Activated effector memory CD4-positive, alpha-beta T cell treated with anti-CD3 and anti-CD28 coated beads, Interleukin-2, amount 50 U/mL, for 16 hours (primary cell): ENCODE measurements around the gene NFKBIE.
"Not testable (repeated sequence)": the region's sequence is repeated elsewhere in the genome, so short reads cannot be mapped to it uniquely, and the experiment has no call there.

Experiments used
- DNase-seq: peaks from one replicate; pipeline ENCODE4 v3.0.0-alpha.2; 2020

NFKBIE gene, protein sequence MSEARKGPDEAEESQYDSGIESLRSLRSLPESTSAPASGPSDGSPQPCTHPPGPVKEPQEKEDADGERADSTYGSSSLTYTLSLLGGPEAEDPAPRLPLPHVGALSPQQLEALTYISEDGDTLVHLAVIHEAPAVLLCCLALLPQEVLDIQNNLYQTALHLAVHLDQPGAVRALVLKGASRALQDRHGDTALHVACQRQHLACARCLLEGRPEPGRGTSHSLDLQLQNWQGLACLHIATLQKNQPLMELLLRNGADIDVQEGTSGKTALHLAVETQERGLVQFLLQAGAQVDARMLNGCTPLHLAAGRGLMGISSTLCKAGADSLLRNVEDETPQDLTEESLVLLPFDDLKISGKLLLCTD

GRCh38 chr6:44265007-44265721, at the start of gene NFKBIE:
Gene NFKBIE (minus strand): TSS chr6:44265551. CDS start chr6:44265346, 205 bp downstream.
- DNase-seq: peak; percentile 99

- not testable (repeated sequence) for DNase-seq
These were observed 49.3 kb upstream of the NFKBIE start for GRCh38 chr6:44314657-44315056.

GRCh38 chr6:44312901-44313788, 47.8 kb upstream of the NFKBIE start, which contains the start of gene AARS2:
Gene AARS2 (minus strand): TSS chr6:44313347. CDS start chr6:44313323, 24 bp downstream.
- DNase-seq: peak; percentile 97

DNA sequence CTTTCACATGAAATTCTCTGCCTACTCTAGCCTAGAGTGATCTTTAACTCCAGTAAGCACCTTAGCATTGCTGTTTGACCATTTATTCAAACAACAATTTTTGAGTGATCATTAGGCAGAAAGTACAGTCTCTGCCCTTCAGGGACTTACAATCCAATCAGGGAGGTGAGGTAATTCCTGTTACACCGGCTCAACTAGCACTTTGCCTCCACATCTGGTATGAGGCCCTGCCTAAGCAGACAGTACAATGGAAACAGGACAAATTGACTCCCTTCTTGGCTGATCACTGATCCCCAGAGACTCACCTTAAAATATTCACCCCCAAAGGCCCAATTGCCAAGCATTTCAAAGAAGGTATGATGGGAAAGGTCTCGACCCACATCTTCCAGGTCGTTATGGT, 46.4 kb upstream of the NFKBIE start:
- no peak for DNase-seq

GRCh38 chr6:44311304-44311703, 46.0 kb upstream of the NFKBIE start:
- DNase-seq: no peak

GRCh38 chr6:44310241-44310640, 44.9 kb upstream of the NFKBIE start:
- no peak for DNase-seq

DNA sequence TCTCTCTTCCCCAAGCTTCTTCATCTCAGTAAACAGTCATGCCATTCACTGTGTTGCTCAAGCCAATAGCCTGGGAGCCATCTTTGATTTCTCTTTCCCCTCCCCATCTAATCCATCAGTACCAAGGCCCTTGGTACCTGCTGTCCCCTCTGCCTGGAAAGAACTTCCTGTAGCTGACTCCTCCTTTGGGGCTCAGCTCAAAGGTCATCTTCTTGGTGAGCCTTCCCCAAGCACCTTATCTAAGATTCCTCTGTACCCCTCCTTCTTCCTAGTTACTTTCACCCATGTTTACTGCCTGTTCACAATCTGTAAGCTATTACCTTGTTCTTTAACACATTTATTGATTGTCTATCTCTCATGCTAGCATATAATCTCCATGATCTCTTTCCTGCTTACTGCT, 44.3 kb upstream of the NFKBIE start:
- no peak for DNase-seq

DNA sequence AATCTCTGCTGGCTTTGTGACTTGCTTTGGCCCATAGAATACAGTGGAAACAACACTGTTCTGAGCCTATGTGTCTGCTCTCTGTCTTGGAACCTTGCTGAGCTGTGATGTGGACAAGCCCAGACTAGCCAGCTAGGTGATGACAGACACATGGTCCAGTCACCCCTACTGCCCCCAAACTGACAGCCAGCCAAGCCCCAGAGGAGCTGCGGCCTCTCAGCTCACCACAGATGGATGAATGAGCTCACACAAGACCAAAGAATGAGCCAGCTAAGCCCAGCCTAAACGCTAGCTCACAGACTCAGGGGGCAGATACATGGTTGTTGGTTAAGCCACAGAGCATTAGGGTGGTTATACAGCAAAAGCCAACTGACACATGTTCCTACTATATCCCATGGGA, 43.7 kb upstream of the NFKBIE start:
- DNase-seq: no peak

DNA sequence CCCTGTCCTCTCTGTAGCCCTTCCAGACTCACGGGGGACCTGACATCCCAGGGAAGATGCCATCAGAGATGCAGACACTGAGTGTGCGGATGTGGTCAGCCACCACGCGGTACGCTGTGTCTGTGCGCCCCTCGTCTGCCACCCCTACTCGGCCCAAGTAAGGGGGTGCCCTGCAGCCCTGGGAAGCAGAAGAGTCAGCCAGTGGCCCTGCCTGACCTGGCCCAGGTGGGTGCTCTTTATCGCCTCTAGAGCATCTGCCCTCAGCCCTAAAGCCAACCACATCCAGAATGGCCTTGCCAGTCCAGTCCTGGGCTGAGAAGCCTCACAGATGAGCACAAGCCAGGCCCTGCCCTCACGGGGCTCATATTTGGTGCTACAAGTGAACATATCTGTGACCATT, 41.9 kb upstream of the NFKBIE start:
- DNase-seq: no peak

GRCh38 chr6:44306710-44307109, 41.4 kb upstream of the NFKBIE start:
- no peak for DNase-seq

DNA sequence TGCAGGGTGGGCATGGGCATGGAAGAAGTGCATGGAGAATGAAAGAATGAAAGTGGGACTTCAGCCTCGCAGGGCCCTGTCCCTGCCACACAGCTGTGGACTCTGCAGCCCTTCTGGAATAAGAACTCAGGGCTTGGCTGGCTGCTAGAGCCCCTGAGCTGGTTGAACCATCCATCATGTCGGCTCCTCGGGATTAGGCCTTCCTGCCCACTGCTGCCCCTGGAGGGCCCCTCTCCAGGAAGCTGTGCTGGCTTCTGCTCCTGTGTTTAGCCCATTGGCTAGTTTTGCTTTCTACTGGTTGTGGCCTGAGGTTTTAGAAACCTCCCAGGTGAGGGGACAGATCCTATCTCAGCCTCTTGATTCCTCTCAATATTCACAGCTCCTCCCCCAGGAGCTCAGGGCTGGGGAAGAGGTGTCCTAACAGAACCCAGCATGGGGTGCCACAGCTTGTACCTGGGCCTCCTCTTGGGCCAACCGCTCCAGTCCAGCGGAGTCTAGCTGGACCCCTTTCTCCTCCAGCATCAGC, 39.9 kb upstream of the NFKBIE start:
- no peak for DNase-seq

- DNase-seq: peak; percentile 79
These were observed 39.2 kb upstream of the NFKBIE start for GRCh38 chr6:44304282-44305199.

DNA sequence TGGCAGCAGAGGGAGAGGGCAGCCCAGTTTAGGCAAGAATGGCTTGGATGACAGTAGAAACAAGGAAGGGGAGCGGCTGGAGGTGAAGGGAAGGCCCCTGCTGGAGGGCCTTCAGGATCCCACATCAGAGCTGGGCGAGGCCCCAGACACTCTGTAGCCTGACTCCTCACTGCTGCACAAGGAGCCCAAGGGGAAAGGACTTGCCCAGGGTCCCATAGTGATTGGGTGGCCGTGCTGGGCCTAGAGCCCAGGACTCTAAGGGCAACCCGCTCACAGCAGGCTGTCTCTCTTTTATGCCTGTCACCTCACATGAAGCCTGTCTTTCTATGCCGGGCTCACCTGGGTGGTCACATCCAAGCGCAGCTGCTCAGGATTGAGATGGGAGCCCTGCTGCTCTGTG, 38.5 kb upstream of the NFKBIE start:
- no peak for DNase-seq

GRCh38 chr6:44302856-44303255, 37.5 kb upstream of the NFKBIE start:
- no peak for DNase-seq

DNA sequence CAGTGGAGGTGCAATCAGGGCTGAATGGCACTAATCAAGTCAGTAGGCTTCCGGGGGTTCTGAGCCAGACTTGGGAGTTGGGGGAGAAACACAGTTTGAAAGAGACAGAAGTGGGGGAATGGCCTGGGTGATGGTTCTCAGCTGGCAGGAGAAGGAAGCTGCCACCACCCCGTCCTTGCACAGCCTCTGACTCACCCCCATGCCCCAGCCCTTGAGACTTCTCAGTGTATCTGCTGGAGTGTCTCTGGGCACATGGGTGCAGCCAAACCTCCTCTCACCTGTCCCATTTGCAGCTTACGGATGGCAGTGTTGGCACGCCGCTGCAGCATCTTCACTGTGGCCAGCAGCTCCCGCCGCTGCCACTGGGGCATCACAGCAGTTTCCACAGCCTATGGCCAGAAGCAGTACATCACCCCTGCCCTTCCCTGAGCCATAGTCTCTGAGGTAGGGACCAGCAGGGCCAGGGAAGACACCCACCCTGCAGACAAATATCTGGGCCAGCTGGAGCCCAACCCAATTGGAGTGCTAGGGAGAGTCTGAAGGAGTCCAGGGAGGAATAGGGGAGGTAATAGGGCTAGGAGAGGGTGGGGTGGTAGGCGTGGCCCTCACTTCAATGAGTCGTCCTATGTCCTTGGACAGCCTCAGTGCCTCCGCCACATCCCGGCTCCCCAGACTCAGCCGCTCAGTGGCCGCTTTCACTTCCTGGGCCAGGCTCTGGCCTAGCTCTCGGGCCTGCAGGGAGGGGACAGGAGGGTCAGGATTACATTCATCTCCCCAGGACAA, 36.6 kb upstream of the NFKBIE start:
- DNase-seq: peak; percentile 17

DNA sequence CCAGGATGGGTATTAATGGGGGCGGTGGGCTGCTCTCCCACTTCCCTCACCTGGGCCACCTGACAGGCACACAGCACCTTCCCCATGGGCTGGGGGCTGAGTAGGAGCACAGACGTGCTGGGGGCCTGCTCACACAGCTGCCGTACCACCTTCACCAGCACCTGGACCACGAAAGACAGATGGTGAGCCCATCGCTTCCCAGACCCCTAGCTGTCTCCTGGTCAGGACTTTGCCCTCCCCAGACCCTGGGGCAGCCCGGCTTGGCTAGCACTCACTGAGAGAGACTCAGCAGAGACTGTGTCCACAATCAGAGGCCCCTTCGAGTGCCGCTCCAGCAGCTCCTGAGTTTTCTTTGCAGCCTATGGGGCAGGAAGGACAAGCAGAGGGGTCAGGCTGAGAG, 35.8 kb upstream of the NFKBIE start:
- no peak for DNase-seq

DNA sequence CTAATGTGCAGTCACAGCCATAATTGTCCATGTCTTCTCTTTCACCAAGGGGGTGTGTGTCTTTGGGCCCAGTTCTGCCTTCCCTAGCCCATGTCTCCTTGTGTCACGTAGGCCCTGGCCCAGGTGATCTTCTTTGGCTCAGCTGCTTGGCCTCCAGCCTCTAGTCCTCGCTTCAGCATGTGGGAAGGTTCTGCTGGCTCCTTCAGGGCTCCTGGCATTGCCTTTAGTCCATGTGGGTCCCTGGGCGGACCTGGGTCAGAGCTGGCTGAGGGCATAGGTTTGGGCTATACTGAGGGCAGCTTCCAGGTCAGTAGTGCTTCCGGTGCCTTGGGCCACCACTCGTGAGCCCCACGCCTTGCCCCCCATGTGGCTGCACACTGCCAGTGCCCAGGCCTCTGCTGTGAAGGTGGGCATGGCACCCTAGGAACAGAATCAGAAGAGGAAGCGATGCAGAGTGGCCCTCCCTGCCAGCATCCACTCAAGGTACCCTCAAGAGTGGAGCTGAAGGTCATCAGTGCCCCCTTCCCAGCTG, 35.0 kb upstream of the NFKBIE start:
- peak; percentile 58 for DNase-seq

GRCh38 chr6:44298864-44299263, 33.5 kb upstream of the NFKBIE start:
- DNase-seq: no peak

DNA sequence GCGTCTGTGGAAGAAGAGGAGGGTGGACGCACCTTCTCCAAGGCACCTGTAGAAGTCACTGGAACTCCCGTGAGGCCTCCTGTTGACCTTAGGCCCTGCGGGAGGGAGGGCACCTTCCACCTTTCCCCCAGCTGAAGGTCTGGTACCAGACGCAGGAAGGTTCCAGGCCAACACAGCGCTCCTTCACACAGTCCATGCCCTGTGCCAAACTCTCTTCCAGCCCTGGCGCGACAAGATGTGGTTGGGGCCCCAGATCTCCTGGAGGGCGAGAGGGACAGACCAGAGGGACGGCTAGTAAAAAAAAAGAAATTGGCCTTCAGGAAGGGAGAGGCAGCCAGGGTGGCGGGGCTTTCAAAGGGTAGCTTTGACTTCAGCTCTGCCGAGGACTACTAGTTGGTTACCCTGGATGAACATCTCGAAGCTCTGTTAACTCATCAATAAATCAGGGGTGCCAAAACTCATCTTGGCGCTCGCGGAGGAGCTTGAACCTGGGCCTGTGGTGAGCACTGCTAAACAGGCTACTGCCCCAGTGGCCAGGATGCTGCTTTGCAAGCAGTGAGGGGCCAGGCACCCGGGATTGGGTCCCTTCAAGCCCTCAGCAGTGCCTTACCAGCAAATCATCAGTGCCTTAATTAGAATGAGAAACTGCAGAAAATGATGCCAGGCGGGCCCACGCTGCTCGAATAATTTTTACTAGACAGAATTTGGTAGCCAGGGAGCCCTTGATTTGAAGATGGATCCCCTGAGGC, 32.9 kb upstream of the NFKBIE start:
- peak; percentile 51 for DNase-seq
